Measurements from ENCODE around the gene CCDC194. TPM values are rescaled to one million over a fixed set of nuclear protein-coding genes. Genes with fewer than 3 reads are reported as not detected.

CCDC194 gene
- total and polyA plus RNA-seq, 2 of the 8 experiments (the other 6 are each of a cell fraction or from before 2014, with no cell fraction given) = 0.33 TPM; not detected in 1

- TF ChIP-seq CTCF (IDR thresholded peaks at IDR 0.05; ENCODE audit: control extremely low read depth in 1 of 3, insufficient read depth in 1 of 3, low read depth in 1 of 3, low read length in 3 of 3) = peak; percentile 52 to 62 (median 59)
- TF ChIP-seq, protein P1, sequence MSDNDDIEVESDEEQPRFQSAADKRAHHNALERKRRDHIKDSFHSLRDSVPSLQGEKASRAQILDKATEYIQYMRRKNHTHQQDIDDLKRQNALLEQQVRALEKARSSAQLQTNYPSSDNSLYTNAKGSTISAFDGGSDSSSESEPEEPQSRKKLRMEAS (IDR thresholded peaks at IDR 0.05) = peak; percentile 42; the same call in 1 of the 2 replicates
Measured at GRCh38 chr19:17340871-17341357, 53.1 kb downstream of the CCDC194 start (continued).

Other genes with a start within 250 kb of the CCDC194 start
- 8.7 and 11.8 TPM in 2 replicates for gene USE1, start 178.8 kb downstream of the CCDC194 start, total RNA-seq (2021; fragmentation: NEBNext Ultra II Directional; extraction: Animal tissue kit (Norgen Biotek cat#: 25700))
- 13.9 and 16.6 TPM in 2 replicates for gene USE1, start 178.8 kb downstream of the CCDC194 start, polyA plus RNA-seq (2011; rRNA removed)
- 32.1 and 32.6 TPM in 2 replicates for gene OCEL1, start 168.0 kb downstream of the CCDC194 start, total RNA-seq (2021; fragmentation: NEBNext Ultra II Directional; extraction: Animal tissue kit (Norgen Biotek cat#: 25700))
- 13.3 and 20.2 TPM in 2 replicates for gene OCEL1, start 168.0 kb downstream of the CCDC194 start, polyA plus RNA-seq (2011; rRNA removed)
- 114 and 121 TPM in 2 replicates for gene NR2F6, start 148.3 kb downstream of the CCDC194 start, total RNA-seq (2021; fragmentation: NEBNext Ultra II Directional; extraction: Animal tissue kit (Norgen Biotek cat#: 25700))
- gene NR2F6, start 148.3 kb downstream of the CCDC194 start, polyA plus RNA-seq (2011; rRNA removed) = 99.7 and 147 TPM in 2 replicates
- 6.5 and 7.5 TPM in 2 replicates for gene USHBP1, start 129.5 kb downstream of the CCDC194 start, total RNA-seq (2021; fragmentation: NEBNext Ultra II Directional; extraction: Animal tissue kit (Norgen Biotek cat#: 25700))
- gene USHBP1, start 129.5 kb downstream of the CCDC194 start, polyA plus RNA-seq (2011; rRNA removed) = 5.0 and 5.7 TPM in 2 replicates
- gene BABAM1, start 126.8 kb downstream of the CCDC194 start, total RNA-seq (2021; fragmentation: NEBNext Ultra II Directional; extraction: Animal tissue kit (Norgen Biotek cat#: 25700)) = 127 and 134 TPM in 2 replicates
- gene BABAM1, start 126.8 kb downstream of the CCDC194 start, polyA plus RNA-seq (2011; rRNA removed) = 133 and 153 TPM in 2 replicates
- 6.1 and 6.8 TPM in 2 replicates for gene ANKLE1, start 112.3 kb downstream of the CCDC194 start, total RNA-seq (2021; fragmentation: NEBNext Ultra II Directional; extraction: Animal tissue kit (Norgen Biotek cat#: 25700))
- gene ANKLE1, start 112.3 kb downstream of the CCDC194 start, polyA plus RNA-seq (2011; rRNA removed) = 9.6 and 14.2 TPM in 2 replicates
- 11.3 and 14.5 TPM in 2 replicates for gene ABHD8, start 90.8 kb downstream of the CCDC194 start, total RNA-seq (2021; fragmentation: NEBNext Ultra II Directional; extraction: Animal tissue kit (Norgen Biotek cat#: 25700))
- gene ABHD8, start 90.8 kb downstream of the CCDC194 start, polyA plus RNA-seq (2011; rRNA removed) = 18.7 and 28.5 TPM in 2 replicates
- gene MRPL34, start 88.3 kb downstream of the CCDC194 start, total RNA-seq (2021; fragmentation: NEBNext Ultra II Directional; extraction: Animal tissue kit (Norgen Biotek cat#: 25700)) = 99.6 and 100 TPM in 2 replicates
- gene MRPL34, start 88.3 kb downstream of the CCDC194 start, polyA plus RNA-seq (2011; rRNA removed) = 91.9 and 123 TPM in 2 replicates
- gene DDA1, start 84.6 kb downstream of the CCDC194 start, total RNA-seq (2021; fragmentation: NEBNext Ultra II Directional; extraction: Animal tissue kit (Norgen Biotek cat#: 25700)) = 34.5 and 35.9 TPM in 2 replicates
- gene DDA1, start 84.6 kb downstream of the CCDC194 start, polyA plus RNA-seq (2011; rRNA removed) = 29.2 and 30.0 TPM in 2 replicates
- gene ANO8, start 59.3 kb downstream of the CCDC194 start, total RNA-seq (2021; fragmentation: NEBNext Ultra II Directional; extraction: Animal tissue kit (Norgen Biotek cat#: 25700)) = 20.7 and 21.4 TPM in 2 replicates
- 9.5 and 17.3 TPM in 2 replicates for gene ANO8, start 59.3 kb downstream of the CCDC194 start, polyA plus RNA-seq (2011; rRNA removed)
- 52.7 and 56.0 TPM in 2 replicates for gene GTPBP3, start 56.6 kb downstream of the CCDC194 start, total RNA-seq (2021; fragmentation: NEBNext Ultra II Directional; extraction: Animal tissue kit (Norgen Biotek cat#: 25700))
- gene GTPBP3, start 56.6 kb downstream of the CCDC194 start, polyA plus RNA-seq (2011; rRNA removed) = 30.4 and 50.7 TPM in 2 replicates
- 0.27 TPM in 1 of 2 replicates, not detected in the other for gene PLVAP, start 16.9 kb downstream of the CCDC194 start, total RNA-seq (2021; fragmentation: NEBNext Ultra II Directional; extraction: Animal tissue kit (Norgen Biotek cat#: 25700))
- 0.32 and 0.35 TPM in 2 replicates for gene PLVAP, start 16.9 kb downstream of the CCDC194 start, polyA plus RNA-seq (2011; rRNA removed)
- 16.8 and 18.1 TPM in 2 replicates for gene BST2, start 11.4 kb upstream of the CCDC194 start, total RNA-seq (2021; fragmentation: NEBNext Ultra II Directional; extraction: Animal tissue kit (Norgen Biotek cat#: 25700))
- 72.8 and 117 TPM in 2 replicates for gene BST2, start 11.4 kb upstream of the CCDC194 start, polyA plus RNA-seq (2011; rRNA removed)
- 36.8 and 37.9 TPM in 2 replicates for gene MVB12A, start 25.9 kb upstream of the CCDC194 start, total RNA-seq (2021; fragmentation: NEBNext Ultra II Directional; extraction: Animal tissue kit (Norgen Biotek cat#: 25700))
- gene MVB12A, start 25.9 kb upstream of the CCDC194 start, polyA plus RNA-seq (2011; rRNA removed) = 76.6 and 97.7 TPM in 2 replicates
- gene TMEM221, start 54.5 kb upstream of the CCDC194 start, total RNA-seq (2021; fragmentation: NEBNext Ultra II Directional; extraction: Animal tissue kit (Norgen Biotek cat#: 25700)) = 1.4 and 1.6 TPM in 2 replicates
- gene TMEM221, start 54.5 kb upstream of the CCDC194 start, polyA plus RNA-seq (2011; rRNA removed) = 2.0 and 2.9 TPM in 2 replicates
- gene NXNL1, start 66.7 kb upstream of the CCDC194 start, total RNA-seq (2021; fragmentation: NEBNext Ultra II Directional; extraction: Animal tissue kit (Norgen Biotek cat#: 25700)) = not detected in 2 replicates
- gene NXNL1, start 66.7 kb upstream of the CCDC194 start, polyA plus RNA-seq (2011; rRNA removed) = not detected in 2 replicates
- 7.3 and 7.5 TPM in 2 replicates for gene SLC27A1, start 76.3 kb upstream of the CCDC194 start, total RNA-seq (2021; fragmentation: NEBNext Ultra II Directional; extraction: Animal tissue kit (Norgen Biotek cat#: 25700))
- gene SLC27A1, start 76.3 kb upstream of the CCDC194 start, polyA plus RNA-seq (2011; rRNA removed) = 9.1 and 12.2 TPM in 2 replicates
- gene PGLS, start 117.5 kb upstream of the CCDC194 start, total RNA-seq (2021; fragmentation: NEBNext Ultra II Directional; extraction: Animal tissue kit (Norgen Biotek cat#: 25700)) = 67.5 and 72.8 TPM in 2 replicates
- 164 and 193 TPM in 2 replicates for gene PGLS, start 117.5 kb upstream of the CCDC194 start, polyA plus RNA-seq (2011; rRNA removed)
- 40.4 and 44.7 TPM in 2 replicates for gene COLGALT1, start 161.5 kb upstream of the CCDC194 start, total RNA-seq (2021; fragmentation: NEBNext Ultra II Directional; extraction: Animal tissue kit (Norgen Biotek cat#: 25700))
- gene COLGALT1, start 161.5 kb upstream of the CCDC194 start, polyA plus RNA-seq (2011; rRNA removed) = 58.1 and 62.8 TPM in 2 replicates